NB4 (cell line): ENCODE measurements around the gene DHPS.
"Not testable (repeated sequence)": the region's sequence is repeated elsewhere in the genome, so short reads cannot be mapped to it uniquely, and the experiment has no call there.

Source experiments
- DNase-seq: peaks from one replicate; pipeline ENCODE4 v3.0.0; 2010; ENCODE audit warnings: low read depth
- H3K4me3 ChIP-seq: one replicate; pipeline ENCODE4 v1.5.1; 2011; ENCODE audit warnings: mild to moderate bottlenecking, low read depth, low read length, moderate library complexity
- MYC ChIP-seq: IDR thresholded peaks from 2 replicates; pipeline ENCODE4 v1.6.1; 2011; ENCODE audit warnings: low read depth, low read length
- POLR2A ChIP-seq: IDR thresholded peaks from 2 replicates; pipeline ENCODE4 v1.6.1; 2011; ENCODE audit warnings: mild to moderate bottlenecking; ENCODE audit not compliant: insufficient read length; ENCODE audit errors: extremely low read depth
- TF ChIP-seq, protein P1 (sequence below): IDR thresholded peaks from one replicate; pipeline ENCODE4 v1.5.1; 2012; ENCODE audit warnings: low read depth, low read length
- TF ChIP-seq, protein P2 (sequence below): IDR thresholded peaks from 2 replicates; pipeline ENCODE4 v1.6.1; 2011; ENCODE audit warnings: low read depth, low read length

The DHPS gene

DNA sequence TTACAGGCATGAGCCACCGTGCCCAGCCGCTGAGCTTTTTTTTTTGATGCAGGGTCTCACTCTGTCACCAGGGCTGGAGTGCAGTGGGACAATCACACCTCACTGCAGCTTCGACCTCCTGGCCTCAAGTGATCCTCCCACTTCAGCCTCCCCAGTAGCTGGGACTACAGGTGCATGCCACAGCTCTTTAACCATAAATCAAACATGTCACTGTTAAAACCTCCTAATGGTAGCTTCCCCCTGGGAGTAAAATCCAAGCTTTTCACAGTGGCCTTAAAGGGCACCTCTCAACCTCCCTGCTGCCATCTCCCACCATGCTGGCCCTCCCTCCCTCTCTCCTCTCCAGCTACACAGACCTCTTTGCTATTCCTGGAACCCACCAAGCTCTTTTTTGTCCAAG lies 4.2 kb upstream of the DHPS start:
- TF ChIP-seq MYC = no peak
- TF ChIP-seq, protein P1, sequence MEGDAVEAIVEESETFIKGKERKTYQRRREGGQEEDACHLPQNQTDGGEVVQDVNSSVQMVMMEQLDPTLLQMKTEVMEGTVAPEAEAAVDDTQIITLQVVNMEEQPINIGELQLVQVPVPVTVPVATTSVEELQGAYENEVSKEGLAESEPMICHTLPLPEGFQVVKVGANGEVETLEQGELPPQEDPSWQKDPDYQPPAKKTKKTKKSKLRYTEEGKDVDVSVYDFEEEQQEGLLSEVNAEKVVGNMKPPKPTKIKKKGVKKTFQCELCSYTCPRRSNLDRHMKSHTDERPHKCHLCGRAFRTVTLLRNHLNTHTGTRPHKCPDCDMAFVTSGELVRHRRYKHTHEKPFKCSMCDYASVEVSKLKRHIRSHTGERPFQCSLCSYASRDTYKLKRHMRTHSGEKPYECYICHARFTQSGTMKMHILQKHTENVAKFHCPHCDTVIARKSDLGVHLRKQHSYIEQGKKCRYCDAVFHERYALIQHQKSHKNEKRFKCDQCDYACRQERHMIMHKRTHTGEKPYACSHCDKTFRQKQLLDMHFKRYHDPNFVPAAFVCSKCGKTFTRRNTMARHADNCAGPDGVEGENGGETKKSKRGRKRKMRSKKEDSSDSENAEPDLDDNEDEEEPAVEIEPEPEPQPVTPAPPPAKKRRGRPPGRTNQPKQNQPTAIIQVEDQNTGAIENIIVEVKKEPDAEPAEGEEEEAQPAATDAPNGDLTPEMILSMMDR = no peak
- TF ChIP-seq POLR2A = no peak
- TF ChIP-seq, protein P2, sequence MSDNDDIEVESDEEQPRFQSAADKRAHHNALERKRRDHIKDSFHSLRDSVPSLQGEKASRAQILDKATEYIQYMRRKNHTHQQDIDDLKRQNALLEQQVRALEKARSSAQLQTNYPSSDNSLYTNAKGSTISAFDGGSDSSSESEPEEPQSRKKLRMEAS = no peak
- no peak overlapping the region for H3K4me3 ChIP-seq
- no peak for DNase-seq

DNA sequence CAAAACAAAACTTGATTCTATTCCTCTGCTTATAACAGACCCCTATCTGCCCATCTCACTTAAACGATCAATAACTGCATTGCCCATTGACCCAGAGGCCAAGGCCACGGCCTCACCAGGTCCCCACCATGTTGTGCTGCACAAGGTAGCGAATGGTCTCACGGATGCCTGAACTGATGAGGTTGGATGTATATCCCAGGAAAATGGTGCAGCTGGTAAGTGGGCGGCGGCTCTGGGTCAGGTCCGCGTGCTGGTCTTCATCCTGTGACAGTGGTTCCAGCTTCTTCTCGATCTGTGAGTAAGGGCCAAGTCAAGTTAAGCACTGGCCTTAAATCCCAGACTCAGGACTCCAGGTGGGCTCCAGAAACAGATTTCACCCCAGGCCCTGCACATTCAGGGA lies 1.6 kb downstream of the DHPS start:
- DNase-seq = no peak
- no peak for TF ChIP-seq MYC
- TF ChIP-seq, protein P1 = no peak
- TF ChIP-seq POLR2A = no peak
- TF ChIP-seq, protein P2 = no peak
- H3K4me3 ChIP-seq = peak overlapping the region; percentile 21

DNA sequence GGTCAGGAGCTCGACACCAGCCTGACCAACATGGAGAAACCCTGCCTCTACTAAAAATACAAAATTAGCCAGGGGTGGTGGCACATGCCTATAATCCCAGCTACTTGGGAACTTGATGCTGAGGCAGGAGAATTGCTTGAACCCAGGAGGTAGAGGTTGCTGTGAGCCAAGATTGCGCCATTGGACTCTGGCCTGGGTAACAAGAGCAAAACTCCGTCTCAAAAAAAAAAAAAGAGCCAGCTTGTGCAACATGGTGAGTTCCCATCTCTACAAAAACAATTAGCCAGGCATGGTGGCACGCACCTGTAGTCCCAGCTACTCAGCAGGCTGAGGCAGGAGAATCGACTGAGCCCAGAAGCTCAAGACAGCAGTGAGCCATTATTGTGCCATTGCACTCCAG lies 3.6 kb downstream of the DHPS start:
- H3K4me3 ChIP-seq, DNase-seq: not testable (repeated sequence)

DNA sequence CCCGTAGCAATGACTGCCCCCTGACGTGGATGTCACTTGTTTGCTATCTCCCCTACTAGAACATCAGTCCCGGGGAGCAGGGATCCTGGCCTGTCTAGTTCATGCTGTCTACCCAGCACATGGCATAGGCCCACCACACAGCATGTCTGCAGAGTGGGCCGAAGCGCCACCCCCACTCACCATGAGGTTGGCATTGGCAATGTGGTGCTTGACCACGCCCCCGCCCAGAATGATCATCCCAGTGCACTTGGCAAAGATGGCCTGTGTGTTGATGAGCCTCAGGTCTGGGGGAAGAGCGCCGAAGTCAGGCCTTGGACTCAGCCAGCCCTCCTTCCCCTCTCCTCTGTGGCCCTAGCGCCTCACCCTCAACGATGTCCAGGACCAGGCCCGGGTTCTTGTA lies 4.8 kb downstream of the DHPS start:
- TF ChIP-seq, protein P1 = no peak
- TF ChIP-seq POLR2A (no peak), MYC (no peak)
- TF ChIP-seq, protein P2 = no peak
- H3K4me3 ChIP-seq = no peak overlapping the region
- no peak for DNase-seq

DNA sequence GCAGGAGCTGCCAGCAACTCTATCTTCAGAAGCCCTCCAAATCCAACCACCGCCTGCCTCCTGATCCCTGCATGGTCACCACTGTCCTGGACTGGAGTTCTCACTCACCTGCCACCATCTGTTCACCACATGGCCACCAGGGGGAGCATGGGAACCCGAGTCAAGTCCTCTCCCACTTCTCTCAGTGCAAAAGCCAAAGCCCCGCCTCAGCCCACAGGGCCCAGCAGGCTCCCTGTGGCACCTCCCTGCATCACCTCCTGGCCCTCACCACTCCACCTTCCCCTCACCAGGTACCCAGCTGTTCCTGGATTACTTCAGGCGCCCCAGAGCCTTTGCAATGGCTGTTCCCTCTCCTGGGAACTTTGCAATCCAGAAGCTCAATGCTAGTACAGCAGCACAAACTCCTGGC lies 5.3 kb downstream of the DHPS start:
- DNase-seq = peak; percentile 83
- TF ChIP-seq POLR2A (no peak), MYC (no peak; the same call in 1 of the 2 replicates)
- TF ChIP-seq, protein P2 = peak; percentile 81
- TF ChIP-seq, protein P1 = peak; percentile 79
- H3K4me3 ChIP-seq = no peak overlapping the region

DNA sequence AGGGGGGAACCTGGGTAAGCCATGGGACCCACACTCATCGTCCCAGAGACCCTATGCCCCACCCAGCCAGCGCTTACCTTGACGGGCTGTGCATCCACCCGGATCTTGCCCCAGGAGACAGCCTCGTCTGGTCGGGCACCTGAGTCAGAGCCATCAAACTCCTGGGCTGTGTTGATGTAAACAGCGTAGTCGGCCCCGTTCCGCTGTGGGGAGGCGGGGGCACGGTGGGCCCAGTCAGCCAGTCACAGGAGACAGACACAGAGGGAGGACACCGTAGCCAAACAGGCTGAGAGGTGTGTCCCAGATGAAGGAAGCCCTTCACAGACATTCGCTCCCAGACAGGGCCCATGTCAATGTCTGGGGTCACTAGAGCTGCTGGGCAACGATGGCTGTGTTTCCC lies 5.7 kb downstream of the DHPS start:
- no peak for DNase-seq
- TF ChIP-seq POLR2A (no peak), MYC (no peak)
- TF ChIP-seq, protein P2 = no peak
- H3K4me3 ChIP-seq = no peak overlapping the region

DNA sequence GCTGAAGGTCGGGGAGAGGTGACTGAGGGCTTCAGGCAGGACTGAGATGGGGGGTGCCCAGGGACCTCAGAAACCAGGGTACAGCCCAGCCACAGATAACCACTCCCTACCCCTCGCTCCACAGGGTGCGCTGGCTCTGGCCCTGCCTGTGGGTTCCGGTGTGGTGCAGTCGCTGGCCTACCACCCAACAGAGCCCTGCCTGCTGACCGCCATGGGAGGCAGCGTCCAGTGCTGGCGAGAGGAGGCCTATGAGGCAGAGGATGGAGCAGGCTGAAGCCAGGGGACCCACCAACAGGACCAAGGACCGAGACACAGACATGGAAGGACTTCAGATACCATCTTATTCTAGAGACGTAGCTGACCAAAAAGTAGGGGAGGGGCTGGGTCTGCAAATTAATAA lies 6.3 kb downstream of the DHPS start:
- no peak overlapping the region for H3K4me3 ChIP-seq
- TF ChIP-seq, protein P1 = no peak
- DNase-seq = no peak
